Small intestine (tissue), 7 donors: ENCODE measurements around the gene ASB1. TPM values are rescaled to one million over a fixed set of nuclear protein-coding genes. Genes with fewer than 3 reads are reported as not detected.
A peak's percentile ranks its signal among the peaks of the same experiment; 100 is the strongest.

Experiments
- DNase-seq, 2 donors: peaks; one replicate each; pipeline versions ENCODE4 v3.0.0 to v3.0.0-alpha.2; 2013
- FAIRE-seq: peaks from 2 replicates; lab custom pipeline; 2012; peaks lifted over from hg19 to GRCh38; lab: Jason Lieb, UNC
- H3K27ac ChIP-seq, 3 donors: one replicate each; pipeline ENCODE4 v1.5.1; 2013; ENCODE audit warnings: low read length in 2 of 3, mild to moderate bottlenecking in 2 of 3, control low read depth in 1 of 3, inconsistent platforms in 1 of 3, low read depth in 1 of 3, moderate library complexity in 1 of 3
- H3K27me3 ChIP-seq, 3 donors: one replicate each; pipeline ENCODE4 v1.6.1; 2013; ENCODE audit warnings: low read length in 3 of 3, inconsistent platforms in 1 of 3; ENCODE audit not compliant: control insufficient read depth in 3 of 3, insufficient read depth in 3 of 3
- H3K36me3 ChIP-seq, 3 donors: one replicate each; pipeline ENCODE4 v1.6.1; 2013; ENCODE audit warnings: low read length in 3 of 3, inconsistent platforms in 1 of 3, low read depth in 1 of 3, mild to moderate bottlenecking in 1 of 3, moderate library complexity in 1 of 3; ENCODE audit not compliant: control insufficient read depth in 3 of 3, insufficient read depth in 2 of 3
- H3K4me1 ChIP-seq, 3 donors: one replicate each; pipeline ENCODE4 v1.6.1; 2013; ENCODE audit warnings: low read length in 2 of 3, inconsistent platforms in 1 of 3, low read depth in 1 of 3, mild to moderate bottlenecking in 1 of 3, moderate library complexity in 1 of 3; ENCODE audit not compliant: control insufficient read depth in 3 of 3, insufficient read depth in 2 of 3
- H3K4me3 ChIP-seq, 3 donors: one replicate each; pipeline ENCODE4 v1.5.1; 2013; ENCODE audit warnings: low read length in 3 of 3, control low read depth in 1 of 3, inconsistent platforms in 1 of 3, low read depth in 1 of 3, mild to moderate bottlenecking in 1 of 3, moderate library complexity in 1 of 3
- H3K9me3 ChIP-seq, 2 donors: one replicate each; pipeline ENCODE4 v1.6.1; 2013; ENCODE audit warnings: low read depth in 1 of 2, low read length in 1 of 2; ENCODE audit not compliant: control insufficient read depth in 2 of 2, insufficient read depth in 1 of 2
- WGBS, 3 donors: extraction: QIAGEN DNeasy Blood & Tissue Kit; methylation state at CpG; one replicate each; pipeline ENCODE4 v1.1.7; 2013; 5-methylcytosine and 5-hydroxymethylcytosine counted together
- polyA plus RNA-seq, 4 donors: library from polyadenylated mRNA; stranded (reverse) in 3 of 4; unstranded in 1 of 4; fragments of 200-250 nt in 3 of 4; fragments of 120-200 nt in 1 of 4; gene quantifications; one replicate each; pipeline versions ENCODE4 v1.2.1 to v1.2.3, GENCODE V29; 2013
- donor health status: healthy with polysubstance abuse.
- donor health status: control.
- donor health status: control.
- donor health status: Bipolar disorder and iron deficiency.
- donor health status: healthy.

ASB1 gene
- polyA plus RNA-seq, 4 donors, result 11.2 to 20.3 (median 15.2) TPM

DNA sequence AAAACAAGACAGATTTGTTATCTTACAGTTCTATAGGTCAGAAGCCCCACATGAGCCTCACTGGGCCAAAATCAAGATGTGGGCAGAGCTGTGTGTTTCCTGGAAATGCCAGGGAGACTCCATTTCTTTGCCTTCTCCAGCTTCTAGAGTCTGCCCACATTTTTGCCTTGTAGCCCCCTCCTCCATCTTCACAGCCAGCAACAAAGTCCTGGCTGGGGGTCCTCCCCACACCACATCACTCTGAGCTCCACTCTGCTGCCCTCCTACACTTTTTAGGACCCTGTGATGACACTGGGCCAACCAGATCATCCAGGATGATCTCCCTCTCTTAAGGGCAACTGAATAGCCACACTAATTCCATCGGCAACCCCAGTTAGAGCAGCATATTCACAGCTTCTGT lies 34.3 kb downstream of the ASB1 start:
- Histone ChIP-seq H3K36me3 (no peaks in the 10 kb centered on the region), H3K4me1 (no peaks in the 10 kb centered on the region), H3K27ac (no peak overlapping the region), H3K4me3 (no peak overlapping the region), H3K9me3 (peaks cover 0 to 6% of the 10 kb centered on the region in 2 donors), H3K27me3 (no peaks in the 10 kb centered on the region)
- no peak for DNase-seq
- 84 to 94% (median 93%) methylated on average over 1 of the region's 1 CpG for WGBS, 3 donors
- no peak for FAIRE-seq

DNA sequence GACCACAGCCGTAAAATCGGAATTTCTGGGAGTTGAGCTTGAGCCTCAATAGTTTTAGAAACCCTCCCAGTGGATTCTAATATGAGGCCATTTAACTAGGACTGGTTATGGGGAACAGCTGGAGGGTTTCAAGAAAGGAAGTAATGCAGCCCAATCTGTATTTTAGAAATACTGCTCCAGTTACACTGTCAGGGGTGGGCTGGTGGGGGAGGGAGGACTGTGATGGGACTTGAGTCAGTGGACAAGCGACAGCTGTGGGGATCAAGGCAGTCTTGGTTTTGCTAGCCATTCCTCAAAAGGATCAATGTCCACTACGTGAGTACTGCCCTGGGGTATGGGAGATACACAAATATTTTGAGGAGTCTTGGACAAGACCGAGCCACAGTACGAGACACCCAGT lies 34.8 kb downstream of the ASB1 start:
- FAIRE-seq (no peak), DNase-seq (no peak)

DNA sequence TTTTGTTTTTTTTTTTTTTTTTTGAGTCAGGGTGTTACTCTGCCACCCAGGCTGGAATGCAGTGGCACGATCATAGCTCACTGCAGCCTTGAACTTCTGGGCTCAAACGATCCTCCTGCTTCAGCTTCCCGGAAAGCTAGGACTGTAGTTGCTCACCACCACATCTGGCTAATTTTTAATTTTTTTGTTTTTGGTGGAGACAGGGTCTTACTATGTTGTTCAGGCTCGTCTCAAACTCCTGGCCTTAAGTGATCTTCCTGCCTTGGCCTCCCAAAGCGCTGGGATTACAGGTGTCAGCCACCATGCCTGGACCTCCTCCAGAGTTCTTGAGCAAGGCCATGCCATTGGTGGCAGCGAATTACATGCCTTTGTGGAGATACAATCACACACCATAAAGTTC lies 35.2 kb downstream of the ASB1 start:
- DNase-seq (no peak), FAIRE-seq (no peak)
- H3K36me3 ChIP-seq, result no peaks in the 10 kb centered on the region
- no peak overlapping the region for H3K4me3 ChIP-seq
- no peaks in the 10 kb centered on the region for H3K27me3 ChIP-seq
- H3K4me1 ChIP-seq, result no peaks in the 10 kb centered on the region
- H3K27ac ChIP-seq, result no peak overlapping the region
- WGBS, 3 donors, result 76 to 88% (median 78%) methylated on average over 6 of the region's 6 CpGs
- peaks cover 0 to 2% of the 10 kb centered on the region in 2 donors for H3K9me3 ChIP-seq

More for the DNA sequence above, 34.8 kb downstream of the ASB1 start:
- Histone ChIP-seq H3K27me3 (no peaks in the 10 kb centered on the region), H3K9me3 (peaks cover 0 to 5% of the 10 kb centered on the region in 2 donors), H3K36me3 (no peaks in the 10 kb centered on the region), H3K4me1 (no peaks in the 10 kb centered on the region), H3K4me3 (no peak overlapping the region), H3K27ac (no peak overlapping the region)
- WGBS, 3 donors, result 83 to 90% (median 89%) methylated on average over 6 of the region's 6 CpGs

DNA sequence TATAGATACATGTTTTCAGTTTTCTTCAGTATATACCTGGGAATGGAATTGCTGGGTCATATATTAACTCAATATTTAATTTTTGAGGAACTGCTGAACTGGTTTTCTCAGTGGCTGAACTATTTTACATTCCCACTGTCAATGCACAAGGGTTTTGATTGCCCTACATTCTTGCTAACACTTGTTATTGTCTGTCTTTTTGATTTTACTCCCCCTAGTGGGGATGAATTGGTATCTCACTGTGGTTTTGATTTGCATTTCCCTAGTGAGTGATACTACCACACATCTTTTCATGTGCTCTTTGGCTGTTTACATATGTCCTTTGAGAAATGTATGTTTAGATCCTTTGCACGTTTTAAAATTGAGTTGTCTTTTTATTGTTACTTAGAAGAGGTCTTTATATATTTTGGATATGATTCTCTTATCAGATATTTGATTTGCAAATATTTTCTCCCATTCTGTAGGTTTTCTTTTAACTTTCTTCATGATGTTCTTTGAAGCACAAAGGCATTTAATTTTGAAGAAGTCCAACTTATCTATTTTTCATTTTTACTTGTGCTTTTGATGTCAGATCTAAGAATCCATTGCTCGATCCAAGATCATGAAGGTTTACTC lies 36.2 kb downstream of the ASB1 start:
- Histone ChIP-seq H3K27ac (no peak overlapping the region), H3K4me1 (no peaks in the 10 kb centered on the region), H3K36me3 (no peaks in the 10 kb centered on the region), H3K4me3 (no peak overlapping the region), H3K27me3 (no peaks in the 10 kb centered on the region), H3K9me3 (no peaks in the 10 kb centered on the region)
- FAIRE-seq (peak; percentile 90), DNase-seq (peak; percentile 46 to 73)
- WGBS, 3 donors, result 56 to 62% (median 61%) methylated on average over 2 of the region's 2 CpGs

DNA sequence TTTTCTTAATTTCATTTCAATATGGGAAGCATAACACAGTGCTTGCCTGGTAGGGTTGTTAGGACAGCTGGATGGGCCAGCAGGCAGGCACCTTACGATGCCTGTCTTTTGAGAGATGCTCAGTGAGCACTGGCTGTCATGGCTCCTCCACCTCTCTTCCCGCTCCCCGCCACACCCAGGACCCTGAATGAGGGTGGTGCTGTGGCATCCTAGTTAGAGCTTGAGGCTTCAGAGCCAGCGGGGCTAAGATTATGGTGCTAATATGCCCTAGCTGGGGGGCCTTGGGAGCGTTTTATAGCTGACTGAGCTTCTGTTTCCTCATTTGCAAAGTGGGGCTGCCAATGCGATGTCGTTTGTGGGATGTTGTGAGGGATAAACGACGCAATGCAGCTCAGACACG lies 37.7 kb downstream of the ASB1 start:
- Histone ChIP-seq H3K36me3 (no peaks in the 10 kb centered on the region), H3K27ac (no peak overlapping the region), H3K4me3 (no peak overlapping the region), H3K4me1 (no peaks in the 10 kb centered on the region), H3K9me3 (no peaks in the 10 kb centered on the region), H3K27me3 (no peaks in the 10 kb centered on the region)
- WGBS, 3 donors, result 90 to 92% (median 90%) methylated on average over 10 of the region's 10 CpGs
- DNase-seq (no peak), FAIRE-seq (no peak)

DNA sequence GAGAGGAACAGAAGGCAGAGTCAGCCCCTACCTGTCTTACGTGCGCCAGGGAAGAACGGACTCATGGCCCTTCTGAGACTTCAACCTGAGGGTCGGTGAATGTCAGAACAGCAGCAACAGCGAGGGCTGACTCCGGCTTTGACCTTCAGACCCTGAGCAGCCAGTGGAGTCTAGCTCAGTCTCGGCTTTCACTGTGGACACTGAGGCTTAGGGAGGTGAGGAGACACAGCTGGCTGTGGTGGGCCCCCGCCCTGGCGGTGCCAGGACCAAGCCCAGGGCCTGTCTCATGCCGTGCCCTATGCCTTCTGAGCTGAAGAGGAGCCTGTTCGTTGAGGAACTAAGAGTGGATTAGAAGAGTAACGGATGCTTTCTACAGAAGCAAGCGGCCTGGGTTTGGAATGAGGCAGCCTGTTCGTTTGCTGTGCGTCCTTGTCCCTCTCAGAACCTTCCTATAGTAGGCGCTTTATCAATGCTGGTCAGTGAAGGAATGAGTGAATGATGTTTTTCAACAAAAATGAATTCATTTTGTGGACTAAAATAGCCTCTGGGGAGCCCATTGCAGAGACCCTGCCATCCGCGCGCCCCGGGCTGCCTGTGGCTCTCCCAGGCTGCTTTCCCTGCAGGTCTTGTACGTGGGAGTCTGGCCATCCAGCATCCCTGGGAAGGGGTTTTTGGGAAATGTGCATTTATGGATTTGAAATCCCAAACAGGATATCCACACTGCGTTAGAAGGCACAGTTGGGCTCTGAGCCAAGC lies 38.9 kb downstream of the ASB1 start:
- Histone ChIP-seq H3K4me1 (no peaks in the 10 kb centered on the region), H3K36me3 (no peaks in the 10 kb centered on the region), H3K4me3 (no peak overlapping the region), H3K27ac (no peak overlapping the region), H3K27me3 (no peaks in the 10 kb centered on the region), H3K9me3 (peaks cover 0 to 3% of the 10 kb centered on the region in 2 donors)
- FAIRE-seq (no peak), DNase-seq (no peak)
- WGBS, 3 donors, result 84 to 89% (median 86%) methylated on average over 22 of the region's 22 CpGs

DNA sequence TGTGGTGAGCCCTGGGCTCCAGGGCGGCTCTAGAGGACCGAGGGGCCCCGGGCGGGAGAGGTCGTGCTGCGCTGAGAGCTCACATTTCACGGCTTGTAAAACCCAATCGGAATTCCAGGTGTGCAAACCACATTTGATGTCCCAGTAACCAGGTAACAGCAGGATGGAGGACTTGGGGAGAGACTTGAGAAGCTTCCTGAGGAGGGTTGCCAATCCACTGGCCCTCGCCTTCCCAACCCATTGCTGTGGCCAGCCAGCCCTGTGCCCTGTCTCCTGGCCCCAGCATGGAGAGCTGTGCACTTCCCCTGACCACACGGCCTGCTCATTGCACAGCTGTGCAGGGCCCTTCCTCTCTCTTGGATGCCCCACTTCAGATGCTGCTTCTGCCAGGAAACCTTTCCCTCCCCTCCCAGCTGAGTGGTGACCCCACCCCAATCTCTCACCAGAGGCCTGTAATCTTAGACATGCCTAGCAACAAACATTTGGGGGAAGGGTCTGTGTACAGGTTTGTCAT lies 39.6 kb downstream of the ASB1 start:
- Histone ChIP-seq H3K27me3 (no peaks in the 10 kb centered on the region), H3K27ac (no peak overlapping the region), H3K36me3 (no peaks in the 10 kb centered on the region), H3K4me3 (no peak overlapping the region), H3K4me1 (no peaks in the 10 kb centered on the region), H3K9me3 (peaks cover 0 to 3% of the 10 kb centered on the region in 2 donors)
- no peak for FAIRE-seq
- DNase-seq, result no peak
- 82 to 86% (median 85%) methylated on average over 10 of the region's 10 CpGs for WGBS, 3 donors

DNA sequence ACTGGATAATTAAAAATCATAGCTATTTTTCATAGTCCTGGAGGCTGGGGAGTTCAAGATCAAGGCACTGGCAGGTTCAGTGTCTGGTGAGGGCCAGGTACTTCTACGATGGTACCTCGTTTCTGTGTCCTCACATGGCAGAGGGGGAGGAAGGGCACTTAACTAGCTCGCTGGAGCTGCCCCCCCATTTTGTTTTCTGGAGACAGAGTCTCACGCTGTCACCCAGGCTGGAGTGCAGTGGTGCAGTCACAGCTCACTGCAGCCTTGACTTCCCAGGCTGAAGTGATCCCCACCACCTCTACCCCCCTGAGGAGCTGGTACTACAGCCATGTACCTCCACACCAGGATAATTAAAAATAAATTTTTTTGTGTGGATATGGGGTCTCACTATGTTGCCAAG lies 40.3 kb downstream of the ASB1 start:
- Histone ChIP-seq H3K4me1 (no peaks in the 10 kb centered on the region), H3K27ac (no peak overlapping the region), H3K9me3 (peaks cover 0 to 5% of the 10 kb centered on the region in 2 donors), H3K4me3 (no peak overlapping the region), H3K27me3 (no peaks in the 10 kb centered on the region), H3K36me3 (no peaks in the 10 kb centered on the region)
- FAIRE-seq, result no peak
- 77 to 87% (median 81%) methylated on average over 4 of the region's 4 CpGs for WGBS, 3 donors
- no peak for DNase-seq
